MCF 10A (cell line): ENCODE data around the gene GPS1. TPM values are rescaled to one million over a fixed set of nuclear protein-coding genes. Genes with fewer than 3 reads are reported as not detected.

Experiments used
- BruUV-seq: library from RNA; stranded (reverse); fragments of 400-500 nt; replicated peaks from 2 replicates; lab custom pipeline; 2021; lab: Mats Ljungman, UMichigan
- CTCF ChIA-PET: fragments of 300-600 bp; sonication (Branson Sonifier 250); formaldehyde crosslinking; extraction: SDS; loops from one replicate; lab custom pipeline; 2021; ENCODE audit warnings: antibody characterized with exemption, inconsistent platforms; lab: Yijun Ruan, JAX
- POLR2A ChIA-PET: fragments of 300-600, 350-650 bp; sonication (Branson Sonifier 250); formaldehyde crosslinking; extraction: SDS; loops from one replicate; lab custom pipeline; 2020; ENCODE audit warnings: antibody characterized with exemption, inconsistent platforms; lab: Yijun Ruan, JAX
- DNase-seq: peaks from one replicate; pipeline ENCODE4 v3.0.0-alpha.2; 2018; ENCODE audit not compliant: unreplicated experiment
- H3K27ac Mint-ChIP-seq: one replicate; pipeline ENCODE4 v1.8.0; 2022; ENCODE audit warnings: mild to moderate bottlenecking, low read depth, mixed read lengths; ENCODE audit not compliant: unreplicated experiment
- H3K27me3 Mint-ChIP-seq: one replicate; pipeline ENCODE4 v1.8.0; 2022; ENCODE audit warnings: mixed read lengths; ENCODE audit not compliant: insufficient read depth, unreplicated experiment
- H3K36me3 Mint-ChIP-seq: one replicate; pipeline ENCODE4 v1.8.0; 2022; ENCODE audit warnings: mild to moderate bottlenecking, moderate library complexity, mixed read lengths; ENCODE audit not compliant: insufficient read depth, unreplicated experiment
- H3K4me1 Mint-ChIP-seq: one replicate; pipeline ENCODE4 v1.8.0; 2022; ENCODE audit warnings: mixed read lengths; ENCODE audit not compliant: insufficient read depth, unreplicated experiment
- H3K4me3 Mint-ChIP-seq: one replicate; pipeline ENCODE4 v1.8.0; 2022; ENCODE audit warnings: mild to moderate bottlenecking, moderate library complexity, mixed read lengths; ENCODE audit not compliant: unreplicated experiment
- H3K9me3 Mint-ChIP-seq: one replicate; pipeline ENCODE4 v1.8.0; 2022; ENCODE audit warnings: mixed read lengths; ENCODE audit not compliant: unreplicated experiment
- intact Hi-C: fragments of 100-400 bp; cut with micrococcal nuclease; formaldehyde crosslinking; loops from 2 replicates; pipeline ENCODE4 v1.14.1; 2022
- total RNA-seq: library from RNA; stranded (reverse); gene quantifications from 2 replicates; pipeline ENCODE4 v1.2.3, GENCODE V29; 2022
- TF ChIP-seq, protein P1 (sequence below): fragments of 200-600 bp; IDR thresholded peaks from one replicate; pipeline ENCODE4 v1.8.0; 2022; ENCODE audit warnings: antibody characterized with exemption, mild to moderate bottlenecking; ENCODE audit not compliant: unreplicated experiment

The GPS1 gene
- total RNA-seq, 1 experiment from 2014 or later = 100 TPM

DNA sequence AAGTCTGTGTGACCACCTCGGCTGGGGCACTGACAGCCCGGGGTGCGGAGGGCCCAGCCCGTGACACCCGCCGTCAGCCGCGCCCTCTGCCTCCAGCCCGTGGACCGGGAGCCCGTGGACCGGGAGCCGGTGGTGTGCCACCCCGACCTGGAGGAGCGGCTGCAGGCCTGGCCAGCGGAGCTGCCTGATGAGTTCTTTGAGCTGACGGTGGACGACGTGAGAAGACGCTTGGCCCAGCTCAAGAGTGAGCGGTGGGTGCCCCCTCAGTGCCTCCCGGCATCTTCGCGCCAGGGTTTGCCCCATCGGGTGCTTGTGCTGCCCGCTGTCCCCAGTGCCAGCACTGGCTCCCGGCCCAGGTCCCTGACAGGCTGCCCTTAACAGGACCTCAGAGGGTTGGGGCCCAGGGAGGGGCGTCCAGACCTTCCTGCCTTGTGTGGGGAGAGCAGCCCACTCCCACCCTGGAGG lies 42.7 kb upstream of the GPS1 start:
- no TSS peak for BruUV-seq
- intact Hi-C loops = no loop called here
- ChIA-PET POLR2A (interaction anchor here (0.6 kb wide), 1 partner anchor 14 kb away, joined by 3 read pairs; the partner anchor contains the start of gene CENPX), CTCF (interaction anchor here (0.6 to 1.9 kb wide), 3 partner anchors 11 to 17 kb away, joined by 3 to 12 read pairs (median 5); no protein-coding TSS in a partner anchor)
- TF ChIP-seq, protein P1, sequence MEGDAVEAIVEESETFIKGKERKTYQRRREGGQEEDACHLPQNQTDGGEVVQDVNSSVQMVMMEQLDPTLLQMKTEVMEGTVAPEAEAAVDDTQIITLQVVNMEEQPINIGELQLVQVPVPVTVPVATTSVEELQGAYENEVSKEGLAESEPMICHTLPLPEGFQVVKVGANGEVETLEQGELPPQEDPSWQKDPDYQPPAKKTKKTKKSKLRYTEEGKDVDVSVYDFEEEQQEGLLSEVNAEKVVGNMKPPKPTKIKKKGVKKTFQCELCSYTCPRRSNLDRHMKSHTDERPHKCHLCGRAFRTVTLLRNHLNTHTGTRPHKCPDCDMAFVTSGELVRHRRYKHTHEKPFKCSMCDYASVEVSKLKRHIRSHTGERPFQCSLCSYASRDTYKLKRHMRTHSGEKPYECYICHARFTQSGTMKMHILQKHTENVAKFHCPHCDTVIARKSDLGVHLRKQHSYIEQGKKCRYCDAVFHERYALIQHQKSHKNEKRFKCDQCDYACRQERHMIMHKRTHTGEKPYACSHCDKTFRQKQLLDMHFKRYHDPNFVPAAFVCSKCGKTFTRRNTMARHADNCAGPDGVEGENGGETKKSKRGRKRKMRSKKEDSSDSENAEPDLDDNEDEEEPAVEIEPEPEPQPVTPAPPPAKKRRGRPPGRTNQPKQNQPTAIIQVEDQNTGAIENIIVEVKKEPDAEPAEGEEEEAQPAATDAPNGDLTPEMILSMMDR = no peak
- H3K27me3 Mint-ChIP-seq = no peaks in the 10 kb centered on the region
- peaks cover 12% of the 10 kb centered on the region for H3K36me3 Mint-ChIP-seq
- H3K4me3 Mint-ChIP-seq = no peak overlapping the region
- peaks cover 10% of the 10 kb centered on the region for H3K4me1 Mint-ChIP-seq
- DNase-seq = no peak
- no peaks in the 10 kb centered on the region for H3K9me3 Mint-ChIP-seq
- no peak overlapping the region for H3K27ac Mint-ChIP-seq

GRCh38 chr17:82009413-82009812 lies 42.3 kb upstream of the GPS1 start:
- no peak for DNase-seq
- TF ChIP-seq, protein P1 = no peak
- Mint-ChIP-seq H3K4me3 (no peak overlapping the region), H3K27me3 (no peaks in the 10 kb centered on the region), H3K36me3 (peaks cover 12% of the 10 kb centered on the region), H3K4me1 (peaks cover 10% of the 10 kb centered on the region), H3K27ac (no peak overlapping the region), H3K9me3 (no peaks in the 10 kb centered on the region)
- no TSS peak for BruUV-seq
- CTCF ChIA-PET = interaction anchor here (0.7 to 1.9 kb wide), 2 partner anchors 11 to 50 kb away, joined by 4 to 12 read pairs; no protein-coding TSS in a partner anchor
- POLR2A ChIA-PET = interaction anchor here (0.6 kb wide), 1 partner anchor 13 kb away, joined by 3 read pairs; the partner anchor contains the start of gene CENPX
- intact Hi-C loops = no loop called here

DNA sequence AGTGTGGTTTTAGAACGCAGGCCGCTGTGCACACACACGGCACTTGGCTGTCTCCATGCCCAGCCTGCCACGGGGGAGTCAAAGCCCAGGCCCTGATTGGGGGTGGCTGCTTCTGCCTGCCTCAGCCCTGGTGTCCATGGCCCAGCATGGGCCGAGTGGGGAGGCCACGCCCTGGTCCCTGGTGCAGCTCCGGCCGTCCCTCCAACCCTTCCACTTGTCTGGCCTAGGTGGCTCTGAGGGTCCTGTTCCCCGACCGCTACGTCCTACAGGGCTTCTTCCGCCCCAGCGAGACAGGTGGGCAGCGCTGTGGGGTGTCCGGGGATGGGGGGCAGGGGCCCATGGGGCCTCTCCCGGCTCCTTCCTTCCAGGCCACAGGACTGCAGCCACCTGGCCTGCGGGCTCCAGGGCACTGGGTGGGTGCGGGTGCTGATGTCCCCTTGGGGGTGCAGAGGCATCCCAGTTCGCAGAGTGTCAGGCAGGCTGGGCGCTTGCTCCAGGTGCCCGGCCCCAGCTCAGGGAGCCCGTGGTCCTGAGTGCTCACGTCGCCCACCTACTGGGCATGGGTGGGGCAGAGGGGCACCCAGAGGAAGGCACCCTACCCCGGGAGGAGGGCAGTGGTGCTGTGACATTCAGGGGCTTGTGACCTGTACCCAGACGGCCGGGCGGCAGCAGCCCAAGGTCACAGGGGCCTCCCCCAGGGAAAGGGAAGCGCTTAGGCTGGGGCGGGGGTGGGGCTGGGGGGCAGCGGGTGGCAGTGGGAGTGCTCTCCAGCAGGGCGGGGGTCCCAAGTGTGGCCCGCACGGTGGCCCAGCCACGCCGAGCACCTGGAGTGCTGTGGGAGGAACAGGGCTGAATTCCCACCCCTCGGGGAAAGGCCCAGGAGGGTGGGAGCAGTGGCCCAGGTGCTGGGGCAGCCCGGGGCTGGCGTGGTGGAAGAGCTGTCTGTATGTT lies 40.8 kb upstream of the GPS1 start:
- Mint-ChIP-seq H3K4me3 (no peak overlapping the region), H3K27me3 (no peaks in the 10 kb centered on the region), H3K36me3 (peaks cover 18% of the 10 kb centered on the region), H3K4me1 (peaks cover 9% of the 10 kb centered on the region), H3K27ac (no peak overlapping the region), H3K9me3 (no peaks in the 10 kb centered on the region)
- TF ChIP-seq, protein P1 = no peak
- BruUV-seq = no TSS peak
- POLR2A ChIA-PET = interaction anchor here (0.7 kb wide), 1 partner anchor 10 kb away, joined by 4 read pairs; no protein-coding TSS in a partner anchor
- CTCF ChIA-PET = interaction anchor here (0.7 to 2.3 kb wide), 5 partner anchors 9 to 52 kb away, joined by 3 to 12 read pairs (median 5); partner anchors contain the start of gene NOTUM
- no peak for DNase-seq
- intact Hi-C loops = no loop called here
